ENCODE results near the gene CPNE8.

The CPNE8 gene

GRCh38 chr12:38761636-38762342 is 143.6 kb downstream of the CPNE8 start:
- no CpG with 5 or more reads among the region's 3 CpGs for WGBS, 2 donors (ENCODE audit: extremely low coverage in 2 of 2, insufficient read length in 2 of 2, insufficient replicate concordance in 1 of 2)
- H2BK15ac ChIP-seq (ENCODE audit: low read length): no peak overlapping the region
- no peak overlapping the region for H3K4me2 ChIP-seq (ENCODE audit: insufficient read depth, low read length, poor library complexity, severe bottlenecking)
- H2BK12ac ChIP-seq (ENCODE audit: low read length): no peak overlapping the region
- no peak overlapping the region for H3K4ac ChIP-seq (ENCODE audit: low read length)
- no peak overlapping the region for H2BK5ac ChIP-seq (ENCODE audit: low read length)
- H2BK120ac ChIP-seq (ENCODE audit: low read depth, low read length): no peak overlapping the region
- no peaks in the 10 kb centered on the region for H3K27me3 ChIP-seq (ENCODE audit: control insufficient read depth in 3 of 3, insufficient read depth in 3 of 3, low read depth in 1 of 3, low read length in 3 of 3)
- H3K9ac ChIP-seq (ENCODE audit: low read depth, low read length, poor library complexity): no peak overlapping the region
- DNase-seq (ENCODE audit: low spot score): no peak
- H3K4me1 ChIP-seq (ENCODE audit: control insufficient read depth in 2 of 2, insufficient read depth in 1 of 2, low read depth in 1 of 2, low read length in 2 of 2): no peaks in the 10 kb centered on the region
- H2AFZ ChIP-seq (ENCODE audit: low read length): no peak overlapping the region
- no peak overlapping the region for H3K23ac ChIP-seq (ENCODE audit: low read depth, low read length, poor library complexity)
- H3K36me3 ChIP-seq (replicated peaks in 1 of 2; ENCODE audit: control insufficient read depth in 2 of 2, insufficient read depth in 2 of 2, low read length in 2 of 2): no peaks in the 10 kb centered on the region
- no peak overlapping the region for H2AK5ac ChIP-seq (ENCODE audit: low read depth, low read length)
- H3K18ac ChIP-seq (ENCODE audit: low read length): no peak overlapping the region
- no peak overlapping the region for H3K14ac ChIP-seq (ENCODE audit: low read length)
- no peak overlapping the region for H4K8ac ChIP-seq (ENCODE audit: low read depth, low read length)
- no peaks in the 10 kb centered on the region for H3K9me3 ChIP-seq (replicated peaks in 1 of 2; ENCODE audit: control insufficient read depth in 2 of 2, insufficient read depth in 1 of 2, low read depth in 1 of 2, low read length in 2 of 2)
- H3K4me3 ChIP-seq (ENCODE audit: low read length in 2 of 2): no peak overlapping the region
- H3K79me1 ChIP-seq (ENCODE audit: low read depth, low read length): no peaks in the 10 kb centered on the region
- H4K91ac ChIP-seq (ENCODE audit: low read depth, low read length, poor library complexity): no peak overlapping the region
- no peak overlapping the region for H3K27ac ChIP-seq (replicated peaks; ENCODE audit: low read length)

- Histone ChIP-seq H3K4me3 (ENCODE audit: low read length in 2 of 2) (no peak overlapping the region), H3K23ac (ENCODE audit: low read depth, low read length, poor library complexity) (no peak overlapping the region), H2BK12ac (ENCODE audit: low read length) (no peak overlapping the region), H3K4me1 (ENCODE audit: control insufficient read depth in 2 of 2, insufficient read depth in 1 of 2, low read depth in 1 of 2, low read length in 2 of 2) (no peaks in the 10 kb centered on the region), H3K4ac (ENCODE audit: low read length) (no peak overlapping the region), H3K27me3 (ENCODE audit: control insufficient read depth in 3 of 3, insufficient read depth in 3 of 3, low read depth in 1 of 3, low read length in 3 of 3) (no peaks in the 10 kb centered on the region), H3K36me3 (replicated peaks in 1 of 2; ENCODE audit: control insufficient read depth in 2 of 2, insufficient read depth in 2 of 2, low read length in 2 of 2) (no peaks in the 10 kb centered on the region), H3K14ac (ENCODE audit: low read length) (no peak overlapping the region), H2AFZ (ENCODE audit: low read length) (no peak overlapping the region), H3K18ac (ENCODE audit: low read length) (no peak overlapping the region), H4K8ac (ENCODE audit: low read depth, low read length) (no peak overlapping the region), H3K9me3 (replicated peaks in 1 of 2; ENCODE audit: control insufficient read depth in 2 of 2, insufficient read depth in 1 of 2, low read depth in 1 of 2, low read length in 2 of 2) (no peaks in the 10 kb centered on the region), H2BK120ac (ENCODE audit: low read depth, low read length) (no peak overlapping the region), H3K79me1 (ENCODE audit: low read depth, low read length) (no peaks in the 10 kb centered on the region), H3K27ac (replicated peaks; ENCODE audit: low read length) (no peak overlapping the region), H2BK5ac (ENCODE audit: low read length) (no peak overlapping the region), H3K9ac (ENCODE audit: low read depth, low read length, poor library complexity) (no peak overlapping the region), H2BK15ac (ENCODE audit: low read length) (no peak overlapping the region), H2AK5ac (ENCODE audit: low read depth, low read length) (no peak overlapping the region), H4K91ac (ENCODE audit: low read depth, low read length, poor library complexity) (no peak overlapping the region), H3K4me2 (ENCODE audit: insufficient read depth, low read length, poor library complexity, severe bottlenecking) (no peak overlapping the region)
- WGBS, 2 donors (ENCODE audit: extremely low coverage in 2 of 2, insufficient read length in 2 of 2, insufficient replicate concordance in 1 of 2): no CpG with 5 or more reads among the region's 1 CpG
- DNase-seq (ENCODE audit: low spot score): no peak
Observed at GRCh38 chr12:38761111-38761510, 144.3 kb downstream of the CPNE8 start.

GRCh38 chr12:38759621-38760020 is 145.8 kb downstream of the CPNE8 start:
- H3K23ac ChIP-seq (ENCODE audit: low read depth, low read length, poor library complexity): no peak overlapping the region
- H3K14ac ChIP-seq (ENCODE audit: low read length): no peak overlapping the region
- H2BK5ac ChIP-seq (ENCODE audit: low read length): no peak overlapping the region
- H3K4me1 ChIP-seq (ENCODE audit: control insufficient read depth in 2 of 2, insufficient read depth in 1 of 2, low read depth in 1 of 2, low read length in 2 of 2): no peaks in the 10 kb centered on the region
- no peak overlapping the region for H3K4me3 ChIP-seq (ENCODE audit: low read length in 2 of 2)
- no peak for DNase-seq (ENCODE audit: low spot score)
- H2AFZ ChIP-seq (ENCODE audit: low read length): no peak overlapping the region
- H3K36me3 ChIP-seq (replicated peaks in 1 of 2; ENCODE audit: control insufficient read depth in 2 of 2, insufficient read depth in 2 of 2, low read length in 2 of 2): no peaks in the 10 kb centered on the region
- H3K79me1 ChIP-seq (ENCODE audit: low read depth, low read length): no peaks in the 10 kb centered on the region
- H2BK120ac ChIP-seq (ENCODE audit: low read depth, low read length): no peak overlapping the region
- no peak overlapping the region for H3K27ac ChIP-seq (replicated peaks; ENCODE audit: low read length)
- H2AK5ac ChIP-seq (ENCODE audit: low read depth, low read length): no peak overlapping the region
- H4K8ac ChIP-seq (ENCODE audit: low read depth, low read length): no peak overlapping the region
- H3K4me2 ChIP-seq (ENCODE audit: insufficient read depth, low read length, poor library complexity, severe bottlenecking): no peak overlapping the region
- no peak overlapping the region for H3K9ac ChIP-seq (ENCODE audit: low read depth, low read length, poor library complexity)
- H4K91ac ChIP-seq (ENCODE audit: low read depth, low read length, poor library complexity): no peak overlapping the region
- no peaks in the 10 kb centered on the region for H3K27me3 ChIP-seq (ENCODE audit: control insufficient read depth in 3 of 3, insufficient read depth in 3 of 3, low read depth in 1 of 3, low read length in 3 of 3)
- no peak overlapping the region for H3K18ac ChIP-seq (ENCODE audit: low read length)
- H3K9me3 ChIP-seq (replicated peaks in 1 of 2; ENCODE audit: control insufficient read depth in 2 of 2, insufficient read depth in 1 of 2, low read depth in 1 of 2, low read length in 2 of 2): no peaks in the 10 kb centered on the region
- H2BK15ac ChIP-seq (ENCODE audit: low read length): no peak overlapping the region
- H3K4ac ChIP-seq (ENCODE audit: low read length): no peak overlapping the region
- H2BK12ac ChIP-seq (ENCODE audit: low read length): no peak overlapping the region

- Histone ChIP-seq H3K27me3 (ENCODE audit: control insufficient read depth in 3 of 3, insufficient read depth in 3 of 3, low read depth in 1 of 3, low read length in 3 of 3) (no peaks in the 10 kb centered on the region), H3K14ac (ENCODE audit: low read length) (no peak overlapping the region), H3K4me1 (ENCODE audit: control insufficient read depth in 2 of 2, insufficient read depth in 1 of 2, low read depth in 1 of 2, low read length in 2 of 2) (no peaks in the 10 kb centered on the region), H2BK12ac (ENCODE audit: low read length) (no peak overlapping the region), H3K79me1 (ENCODE audit: low read depth, low read length) (no peaks in the 10 kb centered on the region), H3K23ac (ENCODE audit: low read depth, low read length, poor library complexity) (no peak overlapping the region), H3K27ac (replicated peaks; ENCODE audit: low read length) (no peak overlapping the region), H4K91ac (ENCODE audit: low read depth, low read length, poor library complexity) (no peak overlapping the region), H3K36me3 (replicated peaks in 1 of 2; ENCODE audit: control insufficient read depth in 2 of 2, insufficient read depth in 2 of 2, low read length in 2 of 2) (no peaks in the 10 kb centered on the region), H3K4me3 (ENCODE audit: low read length in 2 of 2) (no peak overlapping the region), H3K18ac (ENCODE audit: low read length) (no peak overlapping the region), H3K4ac (ENCODE audit: low read length) (no peak overlapping the region), H3K9ac (ENCODE audit: low read depth, low read length, poor library complexity) (no peak overlapping the region), H2BK120ac (ENCODE audit: low read depth, low read length) (no peak overlapping the region), H2AFZ (ENCODE audit: low read length) (no peak overlapping the region), H3K4me2 (ENCODE audit: insufficient read depth, low read length, poor library complexity, severe bottlenecking) (no peak overlapping the region), H4K8ac (ENCODE audit: low read depth, low read length) (no peak overlapping the region), H3K9me3 (replicated peaks in 1 of 2; ENCODE audit: control insufficient read depth in 2 of 2, insufficient read depth in 1 of 2, low read depth in 1 of 2, low read length in 2 of 2) (no peaks in the 10 kb centered on the region), H2BK15ac (ENCODE audit: low read length) (no peak overlapping the region), H2AK5ac (ENCODE audit: low read depth, low read length) (no peak overlapping the region), H2BK5ac (ENCODE audit: low read length) (no peak overlapping the region)
- DNase-seq (ENCODE audit: low spot score): no peak
- WGBS, 2 donors (ENCODE audit: extremely low coverage in 2 of 2, insufficient read length in 2 of 2, insufficient replicate concordance in 1 of 2): no CpG with 5 or more reads among the region's 2 CpGs
Observed at GRCh38 chr12:38746744-38747143, 158.6 kb downstream of the CPNE8 start.
